ENCODE data around the gene AIFM3. TPM values are rescaled to one million over a fixed set of nuclear protein-coding genes. Genes with fewer than 3 reads are reported as not detected.

AIFM3 gene
- total and polyA plus RNA-seq, 2 of the 13 experiments (the other 11 are each of a cell fraction or from before 2014, with no cell fraction given) = 9.0 to 15.3 TPM

- TF ChIP-seq, protein P1, sequence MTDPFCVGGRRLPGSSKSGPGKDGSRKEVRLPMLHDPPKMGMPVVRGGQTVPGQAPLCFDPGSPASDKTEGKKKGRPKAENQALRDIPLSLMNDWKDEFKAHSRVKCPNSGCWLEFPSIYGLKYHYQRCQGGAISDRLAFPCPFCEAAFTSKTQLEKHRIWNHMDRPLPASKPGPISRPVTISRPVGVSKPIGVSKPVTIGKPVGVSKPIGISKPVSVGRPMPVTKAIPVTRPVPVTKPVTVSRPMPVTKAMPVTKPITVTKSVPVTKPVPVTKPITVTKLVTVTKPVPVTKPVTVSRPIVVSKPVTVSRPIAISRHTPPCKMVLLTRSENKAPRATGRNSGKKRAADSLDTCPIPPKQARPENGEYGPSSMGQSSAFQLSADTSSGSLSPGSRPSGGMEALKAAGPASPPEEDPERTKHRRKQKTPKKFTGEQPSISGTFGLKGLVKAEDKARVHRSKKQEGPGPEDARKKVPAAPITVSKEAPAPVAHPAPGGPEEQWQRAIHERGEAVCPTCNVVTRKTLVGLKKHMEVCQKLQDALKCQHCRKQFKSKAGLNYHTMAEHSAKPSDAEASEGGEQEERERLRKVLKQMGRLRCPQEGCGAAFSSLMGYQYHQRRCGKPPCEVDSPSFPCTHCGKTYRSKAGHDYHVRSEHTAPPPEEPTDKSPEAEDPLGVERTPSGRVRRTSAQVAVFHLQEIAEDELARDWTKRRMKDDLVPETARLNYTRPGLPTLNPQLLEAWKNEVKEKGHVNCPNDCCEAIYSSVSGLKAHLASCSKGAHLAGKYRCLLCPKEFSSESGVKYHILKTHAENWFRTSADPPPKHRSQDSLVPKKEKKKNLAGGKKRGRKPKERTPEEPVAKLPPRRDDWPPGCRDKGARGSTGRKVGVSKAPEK (CRISPR knock-in tag; IDR thresholded peaks at IDR 0.05; ENCODE audit: borderline replicate concordance) = no peak
- TF ChIP-seq NCOR1 (IDR thresholded peaks at IDR 0.05; ENCODE audit: borderline replicate concordance, low read length) = no peak
- TF ChIP-seq POLR2A (IDR thresholded peaks at IDR 0.05; ENCODE audit: insufficient read depth in 1 of 2, low read depth in 2 of 2, low read length in 2 of 2) = peak; percentile 83 to 85
- no peak; the same call in 1 of the 2 replicates for TF ChIP-seq JDP2 (CRISPR knock-in tag; IDR thresholded peaks at IDR 0.05; ENCODE audit: borderline replicate concordance)
- peak; percentile 94 for TF ChIP-seq ZNF781 (CRISPR knock-in tag; IDR thresholded peaks at IDR 0.05; ENCODE audit: borderline replicate concordance, not compliant biosample characterization)
- no peak for TF ChIP-seq ZNF569 (CRISPR knock-in tag; IDR thresholded peaks at IDR 0.05; ENCODE audit: borderline replicate concordance)
- TF ChIP-seq ZNF33B (CRISPR knock-in tag; IDR thresholded peaks at IDR 0.05) = peak; percentile 84; the same call in 1 of the 2 replicates
- peak; percentile 93; the same call in 1 of the 2 replicates for TF ChIP-seq TAF1 (CRISPR knock-in tag; IDR thresholded peaks at IDR 0.05)
- TF ChIP-seq ZNF468 (CRISPR knock-in tag; IDR thresholded peaks at IDR 0.05) = 0 out of 2 replicates have a peak, but pooled peaks have one; percentile 77
- TF ChIP-seq, protein P2, sequence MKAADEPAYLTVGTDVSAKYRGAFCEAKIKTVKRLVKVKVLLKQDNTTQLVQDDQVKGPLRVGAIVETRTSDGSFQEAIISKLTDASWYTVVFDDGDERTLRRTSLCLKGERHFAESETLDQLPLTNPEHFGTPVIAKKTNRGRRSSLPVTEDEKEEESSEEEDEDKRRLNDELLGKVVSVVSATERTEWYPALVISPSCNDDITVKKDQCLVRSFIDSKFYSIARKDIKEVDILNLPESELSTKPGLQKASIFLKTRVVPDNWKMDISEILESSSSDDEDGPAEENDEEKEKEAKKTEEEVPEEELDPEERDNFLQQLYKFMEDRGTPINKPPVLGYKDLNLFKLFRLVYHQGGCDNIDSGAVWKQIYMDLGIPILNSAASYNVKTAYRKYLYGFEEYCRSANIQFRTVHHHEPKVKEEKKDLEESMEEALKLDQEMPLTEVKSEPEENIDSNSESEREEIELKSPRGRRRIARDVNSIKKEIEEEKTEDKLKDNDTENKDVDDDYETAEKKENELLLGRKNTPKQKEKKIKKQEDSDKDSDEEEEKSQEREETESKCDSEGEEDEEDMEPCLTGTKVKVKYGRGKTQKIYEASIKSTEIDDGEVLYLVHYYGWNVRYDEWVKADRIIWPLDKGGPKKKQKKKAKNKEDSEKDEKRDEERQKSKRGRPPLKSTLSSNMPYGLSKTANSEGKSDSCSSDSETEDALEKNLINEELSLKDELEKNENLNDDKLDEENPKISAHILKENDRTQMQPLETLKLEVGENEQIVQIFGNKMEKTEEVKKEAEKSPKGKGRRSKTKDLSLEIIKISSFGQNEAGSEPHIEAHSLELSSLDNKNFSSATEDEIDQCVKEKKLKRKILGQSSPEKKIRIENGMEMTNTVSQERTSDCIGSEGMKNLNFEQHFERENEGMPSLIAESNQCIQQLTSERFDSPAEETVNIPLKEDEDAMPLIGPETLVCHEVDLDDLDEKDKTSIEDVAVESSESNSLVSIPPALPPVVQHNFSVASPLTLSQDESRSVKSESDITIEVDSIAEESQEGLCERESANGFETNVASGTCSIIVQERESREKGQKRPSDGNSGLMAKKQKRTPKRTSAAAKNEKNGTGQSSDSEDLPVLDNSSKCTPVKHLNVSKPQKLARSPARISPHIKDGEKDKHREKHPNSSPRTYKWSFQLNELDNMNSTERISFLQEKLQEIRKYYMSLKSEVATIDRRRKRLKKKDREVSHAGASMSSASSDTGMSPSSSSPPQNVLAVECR (CRISPR knock-in tag; IDR thresholded peaks at IDR 0.05; ENCODE audit: borderline replicate concordance) = peak; percentile 90
- TF ChIP-seq ZNF644 (CRISPR knock-in tag; IDR thresholded peaks at IDR 0.05; ENCODE audit: low read depth) = 0 out of 2 replicates have a peak, but pooled peaks have one; percentile 6
- TF ChIP-seq ZNF329 (CRISPR knock-in tag; IDR thresholded peaks at IDR 0.05; ENCODE audit: low read depth) = peak; percentile 70
- peak; percentile 84 for TF ChIP-seq KDM2A (CRISPR knock-in tag; IDR thresholded peaks at IDR 0.05; ENCODE audit: borderline replicate concordance, low read depth)
- no peak for TF ChIP-seq PHB2 (IDR thresholded peaks at IDR 0.05; ENCODE audit: partially characterized antibody)
- TF ChIP-seq ESRRA (CRISPR knock-in tag; IDR thresholded peaks at IDR 0.05; ENCODE audit: low read depth) = peak; percentile 57; the same call in 1 of the 2 replicates
- 0 out of 2 replicates have a peak, but pooled peaks have one; percentile 81 for TF ChIP-seq ZFP37 (CRISPR knock-in tag; IDR thresholded peaks at IDR 0.05; ENCODE audit: borderline replicate concordance)
- peak; percentile 92; the same call in 1 of the 2 replicates for TF ChIP-seq BRD4 (CRISPR knock-in tag; IDR thresholded peaks at IDR 0.05)
- TF ChIP-seq ZNF766 (CRISPR knock-in tag; IDR thresholded peaks at IDR 0.05; ENCODE audit: borderline replicate concordance) = peak; percentile 89; the same call in 1 of the 2 replicates
- peak; percentile 84 for TF ChIP-seq JARID2 (CRISPR knock-in tag; IDR thresholded peaks at IDR 0.05; ENCODE audit: insufficient replicate concordance)
- no peak for TF ChIP-seq ZNF44 (CRISPR knock-in tag; IDR thresholded peaks at IDR 0.05)
- TF ChIP-seq, protein P3, sequence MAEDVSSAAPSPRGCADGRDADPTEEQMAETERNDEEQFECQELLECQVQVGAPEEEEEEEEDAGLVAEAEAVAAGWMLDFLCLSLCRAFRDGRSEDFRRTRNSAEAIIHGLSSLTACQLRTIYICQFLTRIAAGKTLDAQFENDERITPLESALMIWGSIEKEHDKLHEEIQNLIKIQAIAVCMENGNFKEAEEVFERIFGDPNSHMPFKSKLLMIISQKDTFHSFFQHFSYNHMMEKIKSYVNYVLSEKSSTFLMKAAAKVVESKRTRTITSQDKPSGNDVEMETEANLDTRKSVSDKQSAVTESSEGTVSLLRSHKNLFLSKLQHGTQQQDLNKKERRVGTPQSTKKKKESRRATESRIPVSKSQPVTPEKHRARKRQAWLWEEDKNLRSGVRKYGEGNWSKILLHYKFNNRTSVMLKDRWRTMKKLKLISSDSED (CRISPR knock-in tag; IDR thresholded peaks at IDR 0.05) = no peak
- TF ChIP-seq RFX3 (CRISPR knock-in tag; IDR thresholded peaks at IDR 0.05) = no peak
These were observed 34.7 kb downstream of the AIFM3 start, which contains the start of gene THAP7 (continued) for GRCh38 chr22:21001601-21002325.
